NCI-H2081 treated with DMSO at 0.1 percent for 48 hours (cell line): ENCODE data around the gene B3GALT5.

ENCODE experiments used
- DNase-seq: peaks from one replicate; lab custom pipeline; 2025; lab: John Stamatoyannopoulos, UW

The B3GALT5 gene

DNA sequence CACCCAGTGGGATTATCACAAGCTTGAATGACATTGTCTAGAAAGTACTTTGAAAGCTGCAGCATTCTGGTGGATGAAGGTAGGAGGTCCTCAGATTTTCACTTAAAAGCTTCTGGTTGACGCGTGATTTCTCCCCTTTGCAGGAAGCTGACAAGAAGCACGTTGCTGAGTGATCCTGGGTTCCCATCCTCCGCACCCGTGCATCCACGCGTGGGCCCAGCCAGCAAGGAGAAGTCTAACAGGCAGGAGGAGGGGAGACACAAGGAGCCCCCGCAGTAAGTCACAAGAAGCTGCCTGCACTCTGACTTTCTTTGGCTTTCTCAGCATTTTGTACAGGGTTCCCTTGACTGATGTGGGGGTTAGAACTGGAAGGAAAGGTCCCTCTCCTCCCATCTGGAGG is 7.8 kb upstream of the B3GALT5 start:
- DNase-seq = no peak

DNA sequence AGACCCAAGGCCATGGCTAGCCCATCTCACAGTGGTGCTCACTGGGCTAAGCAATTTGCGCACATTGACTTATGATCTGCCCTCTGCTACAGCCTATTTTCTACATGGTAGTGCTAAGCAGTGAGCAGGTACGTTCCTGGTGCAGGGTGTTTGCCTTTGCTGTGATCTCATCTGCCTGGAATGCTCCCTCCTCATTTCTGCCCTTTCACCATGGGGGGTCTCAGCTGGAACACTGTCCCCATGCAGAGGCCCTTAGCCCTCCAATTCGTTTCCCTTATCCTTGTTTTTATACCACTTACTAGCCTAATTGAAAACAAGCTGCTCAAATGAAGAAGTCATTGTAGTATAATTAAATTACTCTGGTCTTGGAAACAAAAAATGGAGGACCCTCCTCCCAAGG is 2.0 kb upstream of the B3GALT5 start:
- no peak for DNase-seq

DNA sequence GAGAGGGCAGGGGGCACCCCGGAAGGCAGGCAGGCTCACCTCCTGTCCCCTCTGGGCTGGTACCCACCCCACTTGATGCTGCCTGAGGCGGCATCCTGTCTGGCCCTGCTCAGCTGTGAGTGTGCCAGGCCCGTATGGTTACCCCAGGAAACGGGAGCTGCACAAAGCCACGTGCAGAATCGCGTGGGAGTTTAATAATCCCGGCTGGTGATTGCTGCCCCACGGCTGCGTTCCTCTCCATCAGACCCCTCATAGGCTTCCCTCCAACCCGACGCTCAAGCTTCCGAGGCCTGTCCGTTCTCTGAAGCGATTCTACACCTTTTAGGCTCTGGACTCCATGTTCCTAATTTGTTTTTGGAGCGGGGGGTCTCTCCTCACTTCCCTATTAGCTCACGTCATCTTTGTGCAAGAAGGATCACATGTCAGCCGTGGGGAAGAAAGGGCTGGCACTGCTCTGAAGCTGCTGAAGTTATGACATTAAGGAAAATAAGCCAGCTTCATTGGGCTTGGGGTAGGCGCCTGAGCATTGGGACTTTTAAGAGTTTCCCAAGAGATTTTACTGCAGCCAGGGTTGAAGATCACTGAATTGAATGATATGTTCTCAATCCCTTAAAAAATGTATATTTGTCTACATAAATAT is 1.1 kb upstream of the B3GALT5 start:
- DNase-seq = no peak

GRCh38 chr21:39613041-39613934 is 548 bp downstream of the B3GALT5 start:
- DNase-seq = no peak

- DNase-seq = no peak
These were observed 3.6 kb downstream of the B3GALT5 start for GRCh38 chr21:39616211-39616772.

DNA sequence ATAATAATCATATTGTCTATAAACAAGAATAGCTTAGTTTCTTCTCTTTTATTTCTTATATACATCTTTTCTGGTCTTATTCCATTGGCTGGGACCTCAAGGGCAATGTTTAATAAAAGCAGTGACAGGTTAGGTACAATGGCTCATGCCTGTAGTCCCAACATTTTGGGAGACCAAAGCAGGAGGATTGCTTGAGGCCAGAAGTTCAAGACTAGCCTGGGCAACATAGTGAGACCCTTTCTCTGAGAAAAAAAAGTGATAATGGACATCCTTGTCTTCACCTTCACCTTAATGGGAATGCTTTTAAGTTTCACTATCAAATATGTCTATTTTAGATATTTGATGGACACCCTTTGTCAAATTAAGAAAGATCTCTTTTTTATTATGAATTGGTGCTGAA is 8.1 kb downstream of the B3GALT5 start:
- no peak for DNase-seq

DNA sequence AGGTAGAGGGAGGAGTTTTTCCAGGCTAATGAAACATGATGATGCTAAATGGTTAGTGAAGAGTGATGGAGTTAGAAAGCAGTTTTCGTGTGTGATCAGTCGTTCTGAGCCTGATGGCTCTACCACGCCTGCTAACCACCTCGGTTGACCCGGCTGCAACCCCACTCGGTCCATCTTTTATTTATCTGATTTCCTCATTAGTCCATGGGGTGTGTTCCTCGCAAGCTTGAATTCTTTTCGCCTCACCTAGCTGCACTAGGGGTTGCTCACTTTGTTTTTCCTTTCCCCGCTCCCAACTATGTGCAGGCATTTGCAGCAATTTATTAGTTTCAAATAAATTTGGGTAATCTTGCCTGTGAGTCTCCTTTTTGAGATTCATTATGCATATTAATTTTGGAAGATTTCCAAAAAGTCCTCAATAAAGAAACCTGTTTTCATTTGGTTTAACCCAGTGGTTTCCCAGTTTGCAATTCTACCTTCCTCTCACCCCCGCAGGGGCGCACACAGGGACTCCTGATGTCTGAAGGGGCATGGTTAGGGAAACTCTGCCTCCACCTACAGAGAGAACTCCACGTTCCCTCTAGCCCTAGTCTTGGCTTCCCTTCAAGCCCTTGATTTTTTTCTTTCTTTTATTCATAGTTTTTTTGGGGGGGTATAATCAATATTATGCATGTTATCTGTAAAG is 12.6 kb downstream of the B3GALT5 start:
- no peak for DNase-seq

- DNase-seq = no peak
These were observed 15.6 kb downstream of the B3GALT5 start for GRCh38 chr21:39628385-39628784.

- DNase-seq = no peak
These were observed 17.5 kb downstream of the B3GALT5 start for GRCh38 chr21:39630191-39630591.

GRCh38 chr21:39630827-39631226 is 18.1 kb downstream of the B3GALT5 start:
- DNase-seq = no peak

GRCh38 chr21:39631842-39632562 is 19.3 kb downstream of the B3GALT5 start:
- DNase-seq = no peak

- no peak for DNase-seq
These were observed 20.2 kb downstream of the B3GALT5 start for GRCh38 chr21:39632796-39633442.

DNA sequence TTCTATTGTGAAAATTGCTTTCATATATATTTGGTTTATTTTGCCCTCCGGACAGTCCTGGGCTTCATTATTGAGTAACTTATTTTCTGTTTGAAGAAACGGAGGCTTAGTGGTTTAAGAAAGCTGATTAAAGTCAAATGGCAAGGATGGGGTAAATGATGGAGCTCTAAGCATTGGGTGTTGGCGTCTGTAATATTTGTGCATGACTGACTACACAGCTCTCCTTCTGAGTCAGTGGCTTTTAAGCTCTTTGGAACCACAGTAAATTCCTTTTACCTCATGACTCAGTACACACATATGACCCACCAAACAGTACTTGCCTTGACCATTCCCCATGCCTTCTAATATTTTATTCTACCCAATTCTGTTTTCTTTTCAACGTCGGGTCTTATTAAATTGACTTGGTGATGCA is 21.0 kb downstream of the B3GALT5 start:
- no peak for DNase-seq

- no peak for DNase-seq
These were observed 21.8 kb downstream of the B3GALT5 start for GRCh38 chr21:39634507-39634906.

DNA sequence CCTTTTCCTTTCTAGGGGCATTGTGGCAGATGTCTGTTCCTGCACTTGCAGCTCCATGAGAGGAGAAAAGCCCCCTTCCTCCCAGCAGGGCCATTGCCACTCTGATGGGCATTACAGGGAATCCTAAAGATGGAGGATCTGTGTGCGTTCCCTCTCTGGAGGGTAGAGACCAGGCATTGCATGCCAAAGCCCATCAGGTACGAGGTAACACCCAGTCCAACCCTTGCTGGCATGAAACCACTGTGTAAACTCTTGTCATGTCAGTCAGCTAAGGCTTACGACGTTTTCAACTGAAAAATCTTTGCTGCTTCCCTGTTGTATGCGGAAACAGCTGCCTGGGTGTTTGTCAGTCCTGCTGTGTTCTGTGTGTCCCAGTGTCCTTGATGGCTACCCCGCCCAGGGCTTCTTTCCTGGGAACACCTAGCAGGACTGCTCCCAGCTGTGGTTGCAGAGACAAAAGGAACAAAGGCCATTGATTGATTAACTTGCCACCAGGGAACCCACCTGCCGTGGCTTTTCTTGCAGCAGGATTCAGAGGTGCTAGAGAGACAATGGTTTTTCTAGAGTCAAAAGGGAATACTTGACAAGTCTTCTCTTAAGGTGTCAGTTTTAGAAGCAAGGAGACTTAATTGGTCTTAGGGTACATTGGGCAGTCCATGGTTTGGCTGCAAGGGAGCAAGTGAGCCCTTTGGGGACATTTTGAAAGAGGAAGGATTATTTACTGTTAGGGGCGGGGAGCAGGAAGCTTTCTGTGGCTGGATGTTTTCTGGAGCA is 24.6 kb downstream of the B3GALT5 start:
- peak; percentile 78 for DNase-seq

DNA sequence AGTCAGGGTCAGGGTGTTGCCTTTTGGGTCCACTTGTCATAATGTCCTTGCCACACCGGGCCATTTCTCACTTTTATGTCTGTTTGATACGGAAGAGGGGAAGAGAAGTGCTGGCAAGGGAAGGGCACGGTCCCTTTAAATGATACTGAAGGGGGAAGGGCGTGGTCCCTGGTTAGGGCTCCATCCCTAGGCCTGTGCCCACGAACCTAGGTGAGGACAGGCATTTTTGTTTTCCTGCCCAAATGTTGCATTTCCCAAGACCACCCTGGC is 25.2 kb downstream of the B3GALT5 start:
- DNase-seq = no peak

DNA sequence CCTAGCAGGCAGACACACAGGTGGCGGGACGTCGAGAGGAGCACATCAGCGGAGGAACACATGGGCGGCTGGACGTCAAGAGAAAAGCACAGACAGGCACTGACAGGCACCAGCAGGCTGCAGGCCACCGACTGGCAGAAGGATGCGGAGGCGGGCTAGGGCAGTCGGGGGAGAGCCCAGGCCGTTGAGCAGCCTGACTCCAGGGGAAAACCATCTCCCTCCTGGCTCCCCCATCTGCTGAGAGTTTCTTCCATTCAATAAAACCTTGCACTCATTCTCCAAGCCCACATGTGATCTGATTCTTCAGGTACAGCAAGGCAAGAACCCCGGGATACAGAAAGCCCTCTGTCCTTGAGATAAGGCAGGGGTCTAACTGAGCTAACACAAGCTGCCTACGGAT is 25.5 kb downstream of the B3GALT5 start:
- no peak for DNase-seq

- no peak for DNase-seq
These were observed 28.0 kb downstream of the B3GALT5 start for GRCh38 chr21:39640754-39641153.

DNA sequence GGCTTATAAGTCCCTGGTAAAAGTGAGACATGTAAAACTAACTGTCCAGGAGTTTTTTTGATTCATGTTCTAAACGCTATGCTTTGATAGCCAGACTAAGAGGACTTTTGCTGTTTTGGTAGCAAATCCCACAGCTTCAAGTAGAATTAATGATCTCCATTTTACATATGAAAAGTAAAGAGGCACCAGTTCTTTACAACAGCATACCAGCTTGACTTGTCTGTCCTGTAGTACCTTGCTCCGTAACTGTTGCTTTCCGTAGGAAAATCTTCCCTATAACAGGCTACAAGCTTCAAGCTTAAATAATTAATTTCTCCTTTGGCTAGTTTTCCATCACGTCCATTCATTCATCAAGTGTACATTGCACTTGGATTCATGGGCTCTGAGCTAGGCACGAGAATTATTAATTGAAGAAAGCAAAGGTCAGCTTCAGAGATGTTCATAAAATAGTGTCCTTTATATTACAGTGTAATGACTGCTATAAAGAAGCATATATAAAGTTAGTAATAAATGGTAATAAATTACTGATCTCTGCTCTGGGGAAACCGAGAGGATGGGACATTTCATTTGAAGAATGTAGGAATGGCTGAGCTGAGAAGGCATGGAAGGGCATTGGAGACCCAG is 29.2 kb downstream of the B3GALT5 start:
- no peak for DNase-seq

DNA sequence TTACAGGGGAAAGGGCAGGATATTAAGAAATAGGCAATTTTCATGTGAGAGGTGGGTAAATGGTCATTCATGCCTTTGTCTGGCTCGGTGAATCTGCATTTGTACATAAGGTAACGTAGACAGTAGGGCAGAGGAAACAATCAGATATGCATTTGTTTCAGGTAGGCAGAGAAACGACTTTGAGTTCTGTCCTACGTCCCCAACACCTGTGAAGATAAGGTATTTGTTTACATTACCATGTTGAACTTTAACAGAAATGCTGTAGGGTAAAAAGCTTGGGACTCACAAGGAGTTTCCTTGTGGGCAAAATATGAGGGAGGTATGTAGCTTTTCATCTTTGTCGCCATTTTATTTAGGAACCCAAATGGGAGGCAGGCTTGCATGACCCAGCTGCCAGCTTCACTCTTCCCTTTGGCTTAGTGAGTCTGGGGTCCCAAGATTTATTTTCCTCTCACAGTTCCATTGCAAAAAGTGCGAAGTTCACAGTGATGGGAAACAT is 31.4 kb downstream of the B3GALT5 start:
- no peak for DNase-seq
